ENCODE data around the gene GOLGA3. TPM values are rescaled to one million over a fixed set of nuclear protein-coding genes. Genes with fewer than 3 reads are reported as not detected.
"Not testable (repeated sequence)": the region's sequence is repeated elsewhere in the genome, so short reads cannot be mapped to it uniquely, and the experiment has no call there.

Gene GOLGA3
- total RNA-seq, 1 donor from 2014 or later, result 86.7 TPM

- FAIRE-seq (no peak), DNase-seq (ENCODE audit: low read depth) (no peak)
- Histone ChIP-seq H3K4me1 (ENCODE audit: insufficient read depth, low read length) (no peaks in the 10 kb centered on the region), H3K27me3 (ENCODE audit: insufficient read depth, low read length) (no peaks in the 10 kb centered on the region), H3K4me3 (ENCODE audit: insufficient read depth, low read depth, low read length) (no peak overlapping the region), H3K4me2 (ENCODE audit: low read length) (no peak overlapping the region), H3K9ac (ENCODE audit: low read length) (no peak overlapping the region), H3K27ac (ENCODE audit: low read depth, low read length) (no peak overlapping the region), H3K79me2 (ENCODE audit: insufficient read depth, low read length) (peaks cover 19% of the 10 kb centered on the region), H4K20me1 (ENCODE audit: insufficient read depth, low read length) (peaks cover 23% of the 10 kb centered on the region), H3K9me3 (ENCODE audit: insufficient read depth, low read depth, low read length) (no peaks in the 10 kb centered on the region), H2AFZ (ENCODE audit: low read depth, low read length) (no peak overlapping the region), H3K36me3 (ENCODE audit: insufficient read depth, low read length) (peaks cover 29% of the 10 kb centered on the region)
- TF ChIP-seq CTCF (IDR thresholded peaks at IDR 0.05; ENCODE audit: insufficient read depth, low read depth, low read length) (no peak), EZH2 (IDR thresholded peaks at IDR 0.05; ENCODE audit: insufficient read depth, low read length) (no peak)
- Mint-ChIP-seq H3K9me3 (ENCODE audit: unreplicated experiment) (no peaks in the 10 kb centered on the region), H3K4me1 (ENCODE audit: low read depth, unreplicated experiment) (peaks cover 5% of the 10 kb centered on the region), H3K4me3 (ENCODE audit: unreplicated experiment) (no peak overlapping the region), H3K36me3 (ENCODE audit: low read depth, unreplicated experiment) (peaks cover 30% of the 10 kb centered on the region), H3K27me3 (ENCODE audit: low read depth, unreplicated experiment) (no peaks in the 10 kb centered on the region), H3K27ac (ENCODE audit: unreplicated experiment) (no peak overlapping the region)
Measured at GRCh38 chr12:132861558-132861957, 32.9 kb upstream of the GOLGA3 start.

- peaks cover 5% of the 10 kb centered on the region for H4K20me1 ChIP-seq (ENCODE audit: insufficient read depth, low read length)
- TF ChIP-seq CTCF (IDR thresholded peaks at IDR 0.05; ENCODE audit: insufficient read depth, low read depth, low read length), result no peak
- TF ChIP-seq EZH2 (IDR thresholded peaks at IDR 0.05; ENCODE audit: insufficient read depth, low read length), result no peak
- no peak overlapping the region for H3K4me2 ChIP-seq (ENCODE audit: low read length)
- peaks cover 2% of the 10 kb centered on the region for H3K79me2 ChIP-seq (ENCODE audit: insufficient read depth, low read length)
- no peak for DNase-seq (ENCODE audit: low read depth)
- Mint-ChIP-seq H3K4me1 (ENCODE audit: low read depth, unreplicated experiment) (no peaks in the 10 kb centered on the region), H3K27ac (ENCODE audit: unreplicated experiment) (no peak overlapping the region), H3K36me3 (ENCODE audit: low read depth, unreplicated experiment) (peaks cover 27% of the 10 kb centered on the region), H3K4me3 (ENCODE audit: unreplicated experiment) (no peak overlapping the region), H3K9me3 (ENCODE audit: unreplicated experiment) (no peaks in the 10 kb centered on the region), H3K27me3 (ENCODE audit: low read depth, unreplicated experiment) (no peaks in the 10 kb centered on the region)
- H3K9ac ChIP-seq (ENCODE audit: low read length), result no peak overlapping the region
- H3K27ac ChIP-seq (ENCODE audit: low read depth, low read length), result no peak overlapping the region
- no peak overlapping the region for H3K4me3 ChIP-seq (ENCODE audit: insufficient read depth, low read depth, low read length)
- H3K9me3 ChIP-seq (ENCODE audit: insufficient read depth, low read depth, low read length), result no peaks in the 10 kb centered on the region
- no peaks in the 10 kb centered on the region for H3K27me3 ChIP-seq (ENCODE audit: insufficient read depth, low read length)
- peaks cover 32% of the 10 kb centered on the region for H3K36me3 ChIP-seq (ENCODE audit: insufficient read depth, low read length)
- no peak for FAIRE-seq
- no peak overlapping the region for H2AFZ ChIP-seq (ENCODE audit: low read depth, low read length)
- H3K4me1 ChIP-seq (ENCODE audit: insufficient read depth, low read length), result no peaks in the 10 kb centered on the region
Measured at GRCh38 chr12:132858718-132859266, 30.1 kb upstream of the GOLGA3 start.

- H3K27ac Mint-ChIP-seq (ENCODE audit: unreplicated experiment); H3K4me2 ChIP-seq (ENCODE audit: low read length); H3K4me1 ChIP-seq (ENCODE audit: insufficient read depth, low read length); DNase-seq (ENCODE audit: low read depth); FAIRE-seq; H3K4me3 ChIP-seq (ENCODE audit: insufficient read depth, low read depth, low read length); H3K27me3 ChIP-seq (ENCODE audit: insufficient read depth, low read length); H3K9me3 ChIP-seq (ENCODE audit: insufficient read depth, low read depth, low read length); H3K9me3 Mint-ChIP-seq (ENCODE audit: unreplicated experiment); H3K27me3 Mint-ChIP-seq (ENCODE audit: low read depth, unreplicated experiment); H3K4me1 Mint-ChIP-seq (ENCODE audit: low read depth, unreplicated experiment); H3K4me3 Mint-ChIP-seq (ENCODE audit: unreplicated experiment); H2AFZ ChIP-seq (ENCODE audit: low read depth, low read length); H3K9ac ChIP-seq (ENCODE audit: low read length); H4K20me1 ChIP-seq (ENCODE audit: insufficient read depth, low read length); H3K79me2 ChIP-seq (ENCODE audit: insufficient read depth, low read length); H3K27ac ChIP-seq (ENCODE audit: low read depth, low read length): not testable (repeated sequence)
- peaks cover 33% of the 10 kb centered on the region for H3K36me3 ChIP-seq (ENCODE audit: insufficient read depth, low read length)
- H3K36me3 Mint-ChIP-seq (ENCODE audit: low read depth, unreplicated experiment), result peaks cover 36% of the 10 kb centered on the region
Measured at GRCh38 chr12:132857019-132857418, 28.4 kb upstream of the GOLGA3 start.
